Measurements from ENCODE around the gene HAL.

Gene HAL

DNA sequence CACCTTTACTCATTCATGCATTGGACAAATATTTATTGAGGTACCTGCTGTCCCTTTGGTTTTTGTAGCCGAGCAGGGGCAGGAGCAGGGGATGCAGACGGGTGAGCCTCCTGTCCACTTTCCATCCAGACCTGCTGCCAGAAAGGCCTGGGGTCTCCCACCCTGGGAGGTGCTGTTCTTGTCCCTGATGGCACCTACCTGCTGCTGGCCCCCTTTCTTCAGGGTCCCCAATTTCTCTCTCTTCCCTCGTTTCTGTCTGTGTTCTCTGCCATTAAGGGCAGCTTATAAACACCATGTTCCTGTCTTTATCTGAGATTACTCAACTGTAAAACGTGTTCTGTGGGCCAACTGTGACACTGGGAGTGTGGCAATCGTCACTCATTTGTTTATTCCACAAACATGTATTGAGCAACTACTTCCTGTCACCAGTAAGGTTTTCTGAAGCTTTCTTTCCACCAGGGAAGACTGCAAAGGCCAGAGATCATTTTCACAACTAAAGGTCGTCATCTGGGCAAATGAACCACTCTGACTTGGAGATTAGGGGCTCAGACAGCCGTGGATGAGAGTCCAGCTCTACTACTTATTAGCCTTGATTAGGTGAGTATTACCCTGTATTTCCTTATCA lies at the start of gene HAL:
Gene HAL (minus strand): TSS at position 311 of the 625 bp plus-strand sequence. CDS start 434 bp downstream, outside the sequence.
- DNase-seq (ENCODE audit: low spot score): no peak
- no peak for TF ChIP-seq CTCF (IDR thresholded peaks at IDR 0.05; ENCODE audit: extremely low read depth, insufficient read depth, missing control alignments)
- in situ Hi-C loops (cut with MboI; ENCODE audit: low pct_unique_long_range_greater_than_20kb, low sequenced_read_pairs, unreplicated experiment): no loop called here

- DNase-seq (ENCODE audit: low spot score): no peak
- no peak for TF ChIP-seq CTCF (IDR thresholded peaks at IDR 0.05; ENCODE audit: extremely low read depth, insufficient read depth, missing control alignments)
- in situ Hi-C loops (cut with MboI; ENCODE audit: low pct_unique_long_range_greater_than_20kb, low sequenced_read_pairs, unreplicated experiment): no loop called here
These were observed 49.4 kb upstream of the HAL start for GRCh38 chr12:96045566-96045965.

- no peak for TF ChIP-seq CTCF (IDR thresholded peaks at IDR 0.05; ENCODE audit: extremely low read depth, insufficient read depth, missing control alignments)
- in situ Hi-C loops (cut with MboI; ENCODE audit: low pct_unique_long_range_greater_than_20kb, low sequenced_read_pairs, unreplicated experiment): no loop called here
- no peak for DNase-seq (ENCODE audit: low spot score)
These were observed 48.8 kb upstream of the HAL start for GRCh38 chr12:96044943-96045290.

- in situ Hi-C loops (cut with MboI; ENCODE audit: low pct_unique_long_range_greater_than_20kb, low sequenced_read_pairs, unreplicated experiment): no loop called here
- no peak for DNase-seq (ENCODE audit: low spot score)
These were observed 48.1 kb upstream of the HAL start for GRCh38 chr12:96044017-96044942.

DNA sequence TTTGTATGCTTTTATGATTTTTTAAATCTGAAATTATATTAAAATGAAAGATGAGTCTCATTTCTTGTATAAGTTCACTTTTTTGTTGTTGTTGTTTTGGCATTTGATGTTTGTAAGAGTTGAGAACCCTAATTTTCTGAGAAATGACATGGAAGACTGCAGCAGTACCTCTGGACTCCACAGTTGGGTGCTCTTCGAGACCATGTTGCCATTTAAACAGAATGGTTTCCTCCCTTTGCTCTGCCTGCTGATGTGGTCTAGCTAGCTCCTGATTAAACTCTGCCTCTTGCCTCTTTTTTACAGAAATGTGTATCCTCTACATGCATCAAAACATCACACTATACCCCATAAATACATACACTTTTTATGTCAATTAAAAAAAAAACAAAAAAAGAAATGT lies 45.0 kb upstream of the HAL start:
- in situ Hi-C loops (cut with MboI; ENCODE audit: low pct_unique_long_range_greater_than_20kb, low sequenced_read_pairs, unreplicated experiment): no loop called here
- no peak for DNase-seq (ENCODE audit: low spot score)
- TF ChIP-seq CTCF (IDR thresholded peaks at IDR 0.05; ENCODE audit: extremely low read depth, insufficient read depth, missing control alignments): no peak

More at GRCh38 chr12:96044017-96044942, 48.1 kb upstream of the HAL start:
- TF ChIP-seq CTCF (IDR thresholded peaks at IDR 0.05; ENCODE audit: extremely low read depth, insufficient read depth, missing control alignments): no peak

DNA sequence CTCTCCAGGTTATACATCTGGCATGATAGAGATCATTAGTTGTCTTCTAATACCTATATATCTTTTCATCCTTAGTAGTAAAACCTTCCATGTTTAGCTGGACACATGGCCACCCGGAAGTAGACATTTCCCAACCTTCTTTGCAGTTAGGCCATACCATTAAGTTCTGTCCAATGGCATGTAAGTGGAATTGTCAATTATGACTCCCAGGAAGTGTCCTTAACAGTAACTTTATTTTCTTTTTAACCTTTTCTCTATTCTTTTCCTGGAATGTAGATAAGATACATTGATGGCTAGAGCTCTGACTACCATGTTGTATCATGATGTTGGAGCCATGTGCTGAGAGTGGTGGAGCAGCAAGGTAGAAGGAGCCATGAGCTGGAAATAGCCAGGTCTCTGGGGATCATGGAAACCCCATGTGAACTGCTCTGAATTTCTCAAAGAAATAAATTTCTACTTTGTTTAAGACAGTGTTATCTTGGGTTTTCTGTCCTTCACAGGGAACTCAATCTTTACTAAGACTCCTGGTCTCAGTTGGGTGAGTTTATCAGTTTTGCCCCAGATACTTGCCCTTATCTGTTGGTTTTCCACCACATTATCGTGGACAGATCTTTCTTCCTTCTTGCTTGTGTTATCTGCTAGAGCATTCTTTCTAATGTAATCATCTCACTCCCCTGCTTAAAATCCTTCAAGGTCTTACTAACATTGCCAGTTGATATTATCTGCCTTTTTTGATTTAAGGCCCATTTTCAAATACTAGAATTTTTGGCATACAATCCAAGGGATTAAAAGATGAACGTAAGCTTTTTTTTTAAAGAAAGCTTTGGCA lies 44.4 kb upstream of the HAL start:
- TF ChIP-seq CTCF (IDR thresholded peaks at IDR 0.05; ENCODE audit: extremely low read depth, insufficient read depth, missing control alignments): no peak
- DNase-seq (ENCODE audit: low spot score): no peak
- in situ Hi-C loops (cut with MboI; ENCODE audit: low pct_unique_long_range_greater_than_20kb, low sequenced_read_pairs, unreplicated experiment): no loop called here

Measured in GM13977 (cell line).